ENCODE data around the gene KRTAP10-2. TPM values are rescaled to one million over a fixed set of nuclear protein-coding genes. Genes with fewer than 3 reads are reported as not detected.

The KRTAP10-2 gene
- total and polyA plus RNA-seq, 2 experiments from 2014 or later: 0.24 TPM; not detected in 1

DNA sequence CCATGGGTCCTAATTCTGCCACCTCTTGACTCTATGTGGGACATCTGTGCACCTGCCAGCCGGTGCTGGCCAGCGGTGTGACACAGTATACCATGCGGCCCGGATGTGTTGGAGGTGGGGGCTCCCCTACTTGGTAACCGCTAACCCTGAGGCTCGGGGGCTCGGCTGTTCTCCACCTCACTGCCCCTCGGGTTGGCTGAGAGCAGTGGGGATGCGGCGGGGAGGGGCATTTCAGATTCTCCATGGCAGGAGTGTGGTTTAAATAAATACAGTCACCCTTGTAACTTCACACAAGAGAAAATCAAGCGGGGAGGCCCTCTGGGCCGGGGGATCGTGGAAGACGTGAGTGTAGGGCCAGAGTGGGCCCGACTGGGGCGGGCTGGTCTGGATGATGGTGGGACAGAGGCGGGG is 22.3 kb downstream of the KRTAP10-2 start (continued):
- no peak for TF ChIP-seq REST (IDR thresholded peaks at IDR 0.05; ENCODE audit: unreplicated experiment)
- TF ChIP-seq CREB1 (CRISPR knock-in tag; IDR thresholded peaks at IDR 0.05; ENCODE audit: low read depth): no peak
- TF ChIP-seq ZNF331 (CRISPR knock-in tag; IDR thresholded peaks at IDR 0.05; ENCODE audit: low read depth): no peak
- no peak for TF ChIP-seq POLR2AphosphoS5 (IDR thresholded peaks at IDR 0.05; ENCODE audit: low read depth)
- no peak for TF ChIP-seq ZNF114 (CRISPR knock-in tag; IDR thresholded peaks at IDR 0.05)

GRCh38 chr21:44528634-44528995 is 22.7 kb downstream of the KRTAP10-2 start:
- Histone ChIP-seq H3K4me3 (no peak overlapping the region), H4K20me1 (replicated peaks; ENCODE audit: insufficient read depth) (no peaks in the 10 kb centered on the region), H3K36me3 (ENCODE audit: insufficient read depth) (no peaks in the 10 kb centered on the region), H3K79me2 (replicated peaks; ENCODE audit: insufficient read depth) (no peaks in the 10 kb centered on the region), H3K27ac (ENCODE audit: low read depth) (no peak overlapping the region), H3K27me3 (ENCODE audit: insufficient read depth) (no peaks in the 10 kb centered on the region), H3K4me2 (no peak overlapping the region), H3K4me1 (ENCODE audit: insufficient read depth) (no peaks in the 10 kb centered on the region), H3K9me2 (ENCODE audit: insufficient read depth) (0 out of 2 replicates have a peak, but pooled peaks cover 2% of the 10 kb centered on the region), H3F3A (replicated peaks; ENCODE audit: low read depth) (no peaks in the 10 kb centered on the region), H2AFZ (no peak overlapping the region)
- Mint-ChIP-seq H3K4me1 (peaks cover 3% of the 10 kb centered on the region; the same call in 2 of the 3 replicates), H3K36me3 (ENCODE audit: low read depth) (no peaks in the 10 kb centered on the region), H3K27ac (no peak overlapping the region), H3K4me3 (no peak overlapping the region), H3K9me3 (no peaks in the 10 kb centered on the region; the same call in 2 of the 3 replicates), H3K27me3 (ENCODE audit: insufficient read depth, low read depth, poor library complexity) (peaks cover 6% of the 10 kb centered on the region)
- DNase-seq (ENCODE audit: low spot score): no peak
- ATAC-seq: no peak
- TF ChIP-seq EZH2 (IDR thresholded peaks at IDR 0.05; ENCODE audit: low read depth, unreplicated experiment): no peak
- no peak for TF ChIP-seq CREB1 (CRISPR knock-in tag; IDR thresholded peaks at IDR 0.05; ENCODE audit: low read depth)
- TF ChIP-seq, protein P1, sequence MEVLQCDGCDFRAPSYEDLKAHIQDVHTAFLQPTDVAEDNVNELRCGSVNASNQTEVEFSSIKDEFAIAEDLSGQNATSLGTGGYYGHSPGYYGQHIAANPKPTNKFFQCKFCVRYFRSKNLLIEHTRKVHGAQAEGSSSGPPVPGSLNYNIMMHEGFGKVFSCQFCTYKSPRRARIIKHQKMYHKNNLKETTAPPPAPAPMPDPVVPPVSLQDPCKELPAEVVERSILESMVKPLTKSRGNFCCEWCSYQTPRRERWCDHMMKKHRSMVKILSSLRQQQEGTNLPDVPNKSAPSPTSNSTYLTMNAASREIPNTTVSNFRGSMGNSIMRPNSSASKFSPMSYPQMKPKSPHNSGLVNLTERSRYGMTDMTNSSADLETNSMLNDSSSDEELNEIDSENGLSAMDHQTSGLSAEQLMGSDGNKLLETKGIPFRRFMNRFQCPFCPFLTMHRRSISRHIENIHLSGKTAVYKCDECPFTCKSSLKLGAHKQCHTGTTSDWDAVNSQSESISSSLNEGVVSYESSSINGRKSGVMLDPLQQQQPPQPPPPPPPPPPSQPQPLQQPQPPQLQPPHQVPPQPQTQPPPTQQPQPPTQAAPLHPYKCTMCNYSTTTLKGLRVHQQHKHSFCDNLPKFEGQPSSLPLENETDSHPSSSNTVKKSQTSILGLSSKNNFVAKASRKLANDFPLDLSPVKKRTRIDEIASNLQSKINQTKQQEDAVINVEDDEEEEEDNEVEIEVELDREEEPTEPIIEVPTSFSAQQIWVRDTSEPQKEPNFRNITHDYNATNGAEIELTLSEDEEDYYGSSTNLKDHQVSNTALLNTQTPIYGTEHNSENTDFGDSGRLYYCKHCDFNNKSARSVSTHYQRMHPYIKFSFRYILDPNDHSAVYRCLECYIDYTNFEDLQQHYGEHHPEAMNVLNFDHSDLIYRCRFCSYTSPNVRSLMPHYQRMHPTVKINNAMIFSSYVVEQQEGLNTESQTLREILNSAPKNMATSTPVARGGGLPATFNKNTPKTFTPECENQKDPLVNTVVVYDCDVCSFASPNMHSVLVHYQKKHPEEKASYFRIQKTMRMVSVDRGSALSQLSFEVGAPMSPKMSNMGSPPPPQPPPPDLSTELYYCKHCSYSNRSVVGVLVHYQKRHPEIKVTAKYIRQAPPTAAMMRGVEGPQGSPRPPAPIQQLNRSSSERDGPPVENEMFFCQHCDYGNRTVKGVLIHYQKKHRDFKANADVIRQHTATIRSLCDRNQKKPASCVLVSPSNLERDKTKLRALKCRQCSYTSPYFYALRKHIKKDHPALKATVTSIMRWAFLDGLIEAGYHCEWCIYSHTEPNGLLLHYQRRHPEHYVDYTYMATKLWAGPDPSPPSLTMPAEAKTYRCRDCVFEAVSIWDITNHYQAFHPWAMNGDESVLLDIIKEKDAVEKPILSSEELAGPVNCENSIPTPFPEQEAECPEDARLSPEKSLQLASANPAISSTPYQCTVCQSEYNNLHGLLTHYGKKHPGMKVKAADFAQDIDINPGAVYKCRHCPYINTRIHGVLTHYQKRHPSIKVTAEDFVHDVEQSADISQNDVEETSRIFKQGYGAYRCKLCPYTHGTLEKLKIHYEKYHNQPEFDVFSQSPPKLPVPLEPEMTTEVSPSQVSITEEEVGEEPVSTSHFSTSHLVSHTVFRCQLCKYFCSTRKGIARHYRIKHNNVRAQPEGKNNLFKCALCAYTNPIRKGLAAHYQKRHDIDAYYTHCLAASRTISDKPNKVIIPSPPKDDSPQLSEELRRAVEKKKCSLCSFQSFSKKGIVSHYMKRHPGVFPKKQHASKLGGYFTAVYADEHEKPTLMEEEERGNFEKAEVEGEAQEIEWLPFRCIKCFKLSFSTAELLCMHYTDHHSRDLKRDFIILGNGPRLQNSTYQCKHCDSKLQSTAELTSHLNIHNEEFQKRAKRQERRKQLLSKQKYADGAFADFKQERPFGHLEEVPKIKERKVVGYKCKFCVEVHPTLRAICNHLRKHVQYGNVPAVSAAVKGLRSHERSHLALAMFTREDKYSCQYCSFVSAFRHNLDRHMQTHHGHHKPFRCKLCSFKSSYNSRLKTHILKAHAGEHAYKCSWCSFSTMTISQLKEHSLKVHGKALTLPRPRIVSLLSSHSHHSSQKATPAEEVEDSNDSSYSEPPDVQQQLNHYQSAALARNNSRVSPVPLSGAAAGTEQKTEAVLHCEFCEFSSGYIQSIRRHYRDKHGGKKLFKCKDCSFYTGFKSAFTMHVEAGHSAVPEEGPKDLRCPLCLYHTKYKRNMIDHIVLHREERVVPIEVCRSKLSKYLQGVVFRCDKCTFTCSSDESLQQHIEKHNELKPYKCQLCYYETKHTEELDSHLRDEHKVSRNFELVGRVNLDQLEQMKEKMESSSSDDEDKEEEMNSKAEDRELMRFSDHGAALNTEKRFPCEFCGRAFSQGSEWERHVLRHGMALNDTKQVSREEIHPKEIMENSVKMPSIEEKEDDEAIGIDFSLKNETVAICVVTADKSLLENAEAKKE (CRISPR knock-in tag; IDR thresholded peaks at IDR 0.05): no peak
- TF ChIP-seq STAT1 (IDR thresholded peaks at IDR 0.05; ENCODE audit: unreplicated experiment): no peak
- no peak for TF ChIP-seq CTCF (conservative IDR thresholded peaks at IDR 0.05; ENCODE audit: low read depth in 2 of 2)
- no peak for TF ChIP-seq NANOG (IDR thresholded peaks at IDR 0.05; ENCODE audit: borderline replicate concordance)
- no peak for TF ChIP-seq EZH2phosphoT487 (IDR thresholded peaks at IDR 0.05; ENCODE audit: unreplicated experiment)
- TF ChIP-seq ZNF114 (CRISPR knock-in tag; IDR thresholded peaks at IDR 0.05): no peak

Measured in GM23338 (cell line).